Lung microvascular endothelial cell (primary cell): Measurements from ENCODE around the gene PTGFR. TPM values are rescaled to one million over a fixed set of nuclear protein-coding genes. Genes with fewer than 3 reads are reported as not detected.

ENCODE experiments used
- DNase-seq, 2 donors: peaks; one replicate each; pipeline versions ENCODE4 v3.0.0 to v3.0.0-alpha.2; 2010; ENCODE audit warnings: low read depth in 2 of 2
- total RNA-seq: library from RNA; depleted of rRNA; stranded (reverse); fragments of >200 nt; gene quantifications from 2 replicates; pipeline ENCODE4 v1.2.1, GENCODE V29; 2014

PTGFR gene
- under 0.01 and 0.22 TPM in 2 replicates for total RNA-seq

DNA sequence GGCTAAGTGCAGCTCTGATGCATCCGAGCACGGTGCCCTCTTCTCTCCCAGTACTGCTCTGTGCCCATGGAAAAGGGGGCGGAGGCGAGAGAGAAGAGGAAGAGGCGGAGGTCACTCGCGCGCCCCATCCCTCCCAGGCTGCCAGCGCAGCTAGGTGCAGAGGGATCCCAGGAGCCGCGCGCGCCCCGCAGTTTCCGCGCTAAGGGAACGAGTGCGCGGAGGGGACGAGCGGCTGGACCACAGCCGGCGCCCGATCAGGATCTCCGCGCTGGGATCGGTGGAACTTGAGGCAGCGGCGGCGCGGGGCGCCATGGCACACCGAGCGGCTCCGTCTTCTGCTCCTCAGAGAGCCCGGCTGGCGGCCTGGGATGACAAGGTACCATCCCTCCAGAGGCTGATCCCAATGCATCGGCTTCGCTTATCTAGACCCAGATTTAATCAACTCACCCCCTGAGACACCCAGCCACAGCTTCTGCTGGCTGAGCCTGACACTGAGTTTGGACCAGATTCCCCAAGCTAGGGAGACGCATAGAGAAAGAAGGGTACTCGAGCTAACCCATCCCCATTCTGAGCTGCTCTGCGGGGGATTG, at the start of gene PTGFR:
Gene PTGFR, plus strand, starts transcription at position 114 of the 590 bp plus-strand sequence. CDS start 1,770 bp downstream, outside the sequence.
- DNase-seq: peak; percentile 20 to 47

DNA sequence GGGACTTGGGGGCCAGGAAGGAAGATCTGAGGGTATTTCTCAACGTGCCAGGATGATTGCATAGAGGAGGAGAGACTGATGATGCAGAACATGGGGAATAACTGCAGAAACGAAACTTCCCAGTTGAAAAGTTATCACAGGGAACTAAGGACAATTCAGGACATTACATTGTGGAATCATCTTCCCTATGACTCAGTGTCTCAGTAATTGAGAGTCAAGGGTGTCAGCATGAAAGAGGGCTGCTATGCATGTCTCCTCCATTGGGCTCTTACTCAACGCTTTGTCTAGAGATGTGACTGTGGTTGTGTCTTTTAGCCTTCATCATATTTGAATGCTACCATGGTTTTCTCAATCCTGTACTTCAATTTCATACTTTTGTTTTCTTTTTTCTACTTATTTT, 48.9 kb upstream of the PTGFR start:
- no peak for DNase-seq

- no peak for DNase-seq
Measured at GRCh38 chr1:78447086-78447485, 43.7 kb upstream of the PTGFR start.

- DNase-seq: no peak
Measured at GRCh38 chr1:78464449-78464891, 26.3 kb upstream of the PTGFR start.

DNA sequence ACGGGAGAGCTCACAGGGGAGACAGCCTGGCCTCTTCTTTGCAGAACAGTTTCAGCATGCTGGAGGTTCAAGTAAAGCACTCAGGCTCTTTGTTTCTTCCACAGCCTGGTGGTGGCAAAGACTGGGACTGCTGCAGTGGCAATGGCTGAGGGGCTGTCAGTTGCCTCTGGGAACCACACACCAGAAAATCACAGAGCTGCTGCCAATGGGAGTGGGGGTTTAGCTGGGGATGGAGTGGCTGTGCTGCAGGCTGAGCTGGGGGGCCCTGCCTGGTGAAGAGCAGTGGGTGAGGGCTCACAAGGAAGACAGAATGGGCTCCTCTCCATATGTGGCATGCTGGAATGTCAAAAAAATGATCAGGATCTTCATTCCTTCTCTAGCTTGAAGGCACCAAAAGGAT, 25.6 kb upstream of the PTGFR start:
- DNase-seq: no peak

DNA sequence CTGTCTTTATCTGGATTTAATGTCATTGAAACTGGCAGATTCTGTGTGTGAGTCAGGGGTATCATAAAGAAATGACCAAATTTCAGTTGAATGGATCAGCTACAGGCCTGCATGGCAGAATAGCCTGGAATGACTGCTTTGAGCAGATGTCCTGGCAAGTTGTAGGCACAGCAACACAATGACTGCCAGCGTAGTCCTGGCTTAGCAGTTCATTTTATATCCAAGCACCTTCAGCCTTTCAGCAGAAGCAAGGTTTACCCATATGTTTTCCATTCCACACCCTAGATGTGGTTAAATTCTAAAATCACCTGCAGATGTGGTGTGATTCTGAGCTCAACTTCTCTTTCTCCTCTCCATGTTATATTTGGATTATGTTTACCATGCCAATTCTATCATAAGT, 22.3 kb upstream of the PTGFR start:
- no peak for DNase-seq

- no peak for DNase-seq
Measured at GRCh38 chr1:78469576-78469975, 21.2 kb upstream of the PTGFR start.

- no peak for DNase-seq
Measured at GRCh38 chr1:78471890-78472620, 18.7 kb upstream of the PTGFR start.

GRCh38 chr1:78472851-78473496, 17.8 kb upstream of the PTGFR start:
- no peak for DNase-seq

GRCh38 chr1:78474092-78474491, 16.7 kb upstream of the PTGFR start:
- DNase-seq: no peak

DNA sequence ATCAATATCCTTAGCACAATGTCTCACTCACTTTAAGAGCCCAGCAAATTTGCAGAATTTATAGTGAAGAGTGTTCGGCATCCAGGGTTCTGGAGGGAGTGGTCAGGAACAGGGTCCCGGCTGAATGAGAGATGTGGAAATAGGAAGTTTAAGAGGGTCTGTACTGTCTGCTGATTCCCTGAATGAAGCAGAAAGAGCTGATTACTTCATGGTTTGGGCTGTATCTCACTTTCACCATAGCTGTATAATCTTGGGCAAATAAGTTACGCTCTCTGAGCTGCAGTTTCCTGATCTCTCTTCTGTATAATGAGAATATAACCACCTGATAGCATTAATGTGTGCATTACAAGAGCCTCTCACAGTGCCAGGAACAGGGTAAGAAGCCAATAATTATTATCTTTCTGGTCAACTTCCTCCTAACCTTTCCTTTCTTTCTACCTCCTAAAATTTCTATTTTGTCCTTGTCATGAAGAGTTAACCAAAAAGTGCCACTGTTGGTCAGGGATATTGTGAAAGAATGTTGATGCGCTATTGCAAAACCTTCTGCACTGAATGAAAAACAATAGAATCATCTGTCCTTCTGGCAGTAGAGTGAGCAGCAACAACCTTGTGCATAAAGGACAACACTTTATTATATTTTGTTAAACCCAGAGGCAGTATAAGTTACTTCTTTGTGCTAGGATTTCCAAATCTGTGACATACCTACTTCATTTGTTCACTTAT, 14.7 kb upstream of the PTGFR start:
- DNase-seq: no peak

- DNase-seq: no peak
Measured at GRCh38 chr1:78483903-78484302, 6.9 kb upstream of the PTGFR start.

- DNase-seq: peak; percentile 17 to 71
Measured at GRCh38 chr1:78491451-78492071, 787 bp downstream of the PTGFR start.

GRCh38 chr1:78492386-78492950, 1.7 kb downstream of the PTGFR start:
- DNase-seq: no peak

- no peak for DNase-seq
Measured at GRCh38 chr1:78493451-78493850, 2.7 kb downstream of the PTGFR start.

GRCh38 chr1:78497201-78497600, 6.4 kb downstream of the PTGFR start:
- peak; percentile 17 to 75 for DNase-seq

DNA sequence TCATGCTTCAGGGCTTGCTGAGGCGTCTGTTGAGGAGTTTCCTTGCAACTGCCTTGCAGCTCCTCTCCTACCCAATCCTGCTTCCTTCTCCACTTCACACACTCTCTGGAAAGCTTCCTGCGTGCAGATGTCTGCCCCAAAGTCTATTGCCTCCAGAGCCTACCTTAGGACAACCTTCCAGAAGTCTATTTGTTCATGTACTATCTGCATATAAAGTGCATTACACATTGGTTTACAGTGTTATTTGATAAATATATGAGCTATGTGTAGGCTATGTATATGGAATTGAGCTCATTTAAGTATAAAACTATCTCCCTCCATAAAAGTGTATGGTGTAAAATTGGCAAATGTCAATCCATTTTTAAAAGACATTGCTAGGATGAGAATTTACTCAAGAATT, 9.8 kb downstream of the PTGFR start:
- no peak for DNase-seq

- no peak for DNase-seq
Measured at GRCh38 chr1:78501203-78501602, 10.4 kb downstream of the PTGFR start.

GRCh38 chr1:78511334-78511733, 20.6 kb downstream of the PTGFR start:
- no peak for DNase-seq

GRCh38 chr1:78516716-78517115, 25.9 kb downstream of the PTGFR start:
- no peak for DNase-seq

DNA sequence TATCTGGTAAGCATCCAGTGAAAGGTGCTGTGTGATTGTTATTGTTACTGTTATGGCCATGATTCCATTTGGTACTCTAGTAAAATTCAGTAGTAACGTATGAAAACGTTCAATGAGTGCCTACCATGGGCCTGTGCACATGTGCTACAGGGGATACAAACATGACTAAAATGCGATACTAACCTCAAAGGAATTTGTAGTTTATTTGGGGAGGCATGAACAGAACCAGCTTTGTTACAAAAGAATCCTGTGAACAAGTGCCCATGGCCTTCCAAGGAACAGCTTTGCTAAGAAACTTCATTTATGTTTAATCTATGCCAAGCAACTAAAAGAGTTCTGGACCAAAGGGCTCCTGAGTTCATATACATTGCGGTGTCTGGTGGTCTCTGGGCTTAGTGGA, 28.7 kb downstream of the PTGFR start:
- no peak for DNase-seq
